ENCODE measurements around the gene RO60.
A peak's percentile ranks its signal among the peaks of the same experiment; 100 is the strongest.
"Not testable (repeated sequence)": the region's sequence is repeated elsewhere in the genome, so short reads cannot be mapped to it uniquely, and the experiment has no call there.

RO60 gene

GRCh38 chr1:193059282-193060114, at the start of gene RO60, which contains the start of gene UCHL5:
Gene RO60 (plus strand): TSS chr1:193059612. CDS start chr1:193069055, 9,443 bp downstream.
Gene UCHL5 (minus strand): TSS chr1:193059360. CDS start chr1:193059260, 100 bp downstream.
- DNase-seq: peak; percentile 97

GRCh38 chr1:193011406-193011805, 48.0 kb upstream of the RO60 start:
- no peak for DNase-seq

- DNase-seq: no peak
Observed at GRCh38 chr1:193013005-193013404, 46.4 kb upstream of the RO60 start.

GRCh38 chr1:193013707-193014106, 45.7 kb upstream of the RO60 start:
- DNase-seq: no peak

GRCh38 chr1:193014400-193014799, 45.0 kb upstream of the RO60 start:
- DNase-seq: no peak

- DNase-seq: no peak
Observed at GRCh38 chr1:193016788-193017187, 42.6 kb upstream of the RO60 start.

- peak; percentile 49 for DNase-seq
Observed at GRCh38 chr1:193019442-193020026, 39.9 kb upstream of the RO60 start.

GRCh38 chr1:193025218-193025617, 34.2 kb upstream of the RO60 start:
- no peak for DNase-seq

GRCh38 chr1:193030280-193030679, 29.1 kb upstream of the RO60 start:
- DNase-seq: no peak

GRCh38 chr1:193031431-193031830, 28.0 kb upstream of the RO60 start:
- DNase-seq: no peak

- DNase-seq: not testable (repeated sequence)
Observed at GRCh38 chr1:193032643-193033427, 26.6 kb upstream of the RO60 start.

GRCh38 chr1:193033610-193034009, 25.8 kb upstream of the RO60 start:
- no peak for DNase-seq

- DNase-seq: no peak
Observed at GRCh38 chr1:193036337-193037047, 22.9 kb upstream of the RO60 start.

- DNase-seq: no peak
Observed at GRCh38 chr1:193040011-193040410, 19.4 kb upstream of the RO60 start.

- DNase-seq: no peak
Observed at GRCh38 chr1:193042766-193043691, 16.4 kb upstream of the RO60 start.

GRCh38 chr1:193048913-193049312, 10.5 kb upstream of the RO60 start:
- DNase-seq: not testable (repeated sequence)

GRCh38 chr1:193054169-193054675, 5.2 kb upstream of the RO60 start:
- DNase-seq: no peak

- DNase-seq: peak; percentile 51
Observed at GRCh38 chr1:193058529-193059281, 707 bp upstream of the RO60 start.

GRCh38 chr1:193060115-193060403, 647 bp downstream of the RO60 start:
- DNase-seq: no peak

- no peak for DNase-seq
Observed at GRCh38 chr1:193060406-193060805, 994 bp downstream of the RO60 start.

- no peak for DNase-seq
Observed at GRCh38 chr1:193060938-193061337, 1.5 kb downstream of the RO60 start.
